Neural progenitor cell (in vitro differentiated cells): ENCODE data around the gene THSD4.

Experiments used
- EZH2 ChIP-seq: fragments of 200-600 bp; sonication (generic); IDR thresholded peaks from 2 replicates; pipeline ENCODE4 v1.6.1; 2017; ENCODE audit warnings: antibody characterized with exemption, mild to moderate bottlenecking, moderate library complexity
- EZH2phosphoT487 ChIP-seq: fragments of 200-600 bp; sonication (generic); IDR thresholded peaks from 2 replicates; pipeline ENCODE4 v1.6.1; 2017; ENCODE audit warnings: antibody characterized with exemption
- TF ChIP-seq, protein P1 (sequence below): fragments of 200-600 bp; sonication (generic); IDR thresholded peaks from 2 replicates; pipeline ENCODE4 v1.5.1; 2017; ENCODE audit warnings: antibody characterized with exemption, mild to moderate bottlenecking

DNA sequence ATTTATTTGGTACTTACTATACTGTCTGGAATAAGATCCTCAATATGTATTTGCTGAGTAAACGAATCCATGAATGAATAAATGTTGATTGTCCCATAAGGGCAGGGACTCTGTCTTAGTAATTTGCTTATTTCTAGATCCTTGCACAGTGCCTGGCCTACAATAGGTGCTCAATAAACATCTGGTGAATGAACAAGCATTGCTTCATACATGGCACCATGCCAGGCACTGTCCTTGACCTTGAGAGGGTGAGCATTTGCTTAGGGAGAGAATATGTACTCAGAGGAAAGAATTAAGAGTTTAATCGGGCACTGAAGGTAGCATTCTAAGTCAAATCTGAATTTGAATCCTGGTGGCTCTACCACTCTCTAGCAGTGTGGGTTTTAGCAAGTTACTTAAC, 282.1 kb downstream of the THSD4 start:
- TF ChIP-seq EZH2phosphoT487 (no peak), EZH2 (no peak)
- TF ChIP-seq, protein P1, sequence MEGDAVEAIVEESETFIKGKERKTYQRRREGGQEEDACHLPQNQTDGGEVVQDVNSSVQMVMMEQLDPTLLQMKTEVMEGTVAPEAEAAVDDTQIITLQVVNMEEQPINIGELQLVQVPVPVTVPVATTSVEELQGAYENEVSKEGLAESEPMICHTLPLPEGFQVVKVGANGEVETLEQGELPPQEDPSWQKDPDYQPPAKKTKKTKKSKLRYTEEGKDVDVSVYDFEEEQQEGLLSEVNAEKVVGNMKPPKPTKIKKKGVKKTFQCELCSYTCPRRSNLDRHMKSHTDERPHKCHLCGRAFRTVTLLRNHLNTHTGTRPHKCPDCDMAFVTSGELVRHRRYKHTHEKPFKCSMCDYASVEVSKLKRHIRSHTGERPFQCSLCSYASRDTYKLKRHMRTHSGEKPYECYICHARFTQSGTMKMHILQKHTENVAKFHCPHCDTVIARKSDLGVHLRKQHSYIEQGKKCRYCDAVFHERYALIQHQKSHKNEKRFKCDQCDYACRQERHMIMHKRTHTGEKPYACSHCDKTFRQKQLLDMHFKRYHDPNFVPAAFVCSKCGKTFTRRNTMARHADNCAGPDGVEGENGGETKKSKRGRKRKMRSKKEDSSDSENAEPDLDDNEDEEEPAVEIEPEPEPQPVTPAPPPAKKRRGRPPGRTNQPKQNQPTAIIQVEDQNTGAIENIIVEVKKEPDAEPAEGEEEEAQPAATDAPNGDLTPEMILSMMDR, result no peak
